HG02870 (cell line): Measurements from ENCODE around the gene SCRN2.

Experiments
- ATAC-seq: cut with Tn5 transposase; IDR thresholded peaks from one replicate; pipeline ENCODE4 v1.9.1; 2021; ENCODE audit warnings: mild to moderate bottlenecking, moderate library complexity; ENCODE audit not compliant: unreplicated experiment

The SCRN2 gene

GRCh38 chr17:47847341-47848197 is 6.5 kb upstream of the SCRN2 start:
- ATAC-seq: no peak

GRCh38 chr17:47846716-47847340 is 5.8 kb upstream of the SCRN2 start:
- ATAC-seq: no peak

- ATAC-seq: no peak
These were observed 4.6 kb upstream of the SCRN2 start for GRCh38 chr17:47845716-47846075.

GRCh38 chr17:47844814-47845715 is 4.0 kb upstream of the SCRN2 start:
- no peak for ATAC-seq

GRCh38 chr17:47844227-47844626 is 3.2 kb upstream of the SCRN2 start:
- ATAC-seq: no peak

- ATAC-seq: no peak
These were observed 2.3 kb upstream of the SCRN2 start for GRCh38 chr17:47843391-47843730.

GRCh38 chr17:47841488-47842291 is 617 bp upstream of the SCRN2 start:
- ATAC-seq: no peak

- no peak for ATAC-seq
These were observed 902 bp downstream of the SCRN2 start for GRCh38 chr17:47840001-47840741.

- no peak for ATAC-seq
These were observed 2.0 kb downstream of the SCRN2 start for GRCh38 chr17:47839071-47839470.

GRCh38 chr17:47838636-47839035 is 2.4 kb downstream of the SCRN2 start:
- no peak for ATAC-seq

GRCh38 chr17:47837401-47838039 is 3.6 kb downstream of the SCRN2 start:
- ATAC-seq: no peak

GRCh38 chr17:47836601-47837000 is 4.5 kb downstream of the SCRN2 start:
- ATAC-seq: no peak

GRCh38 chr17:47834756-47835155 is 6.3 kb downstream of the SCRN2 start:
- no peak for ATAC-seq

GRCh38 chr17:47831934-47832327 is 9.1 kb downstream of the SCRN2 start:
- ATAC-seq: no peak

- ATAC-seq: peak; percentile 79
These were observed 9.8 kb downstream of the SCRN2 start, which contains the start of the genes LRRC46 and MRPL10 for GRCh38 chr17:47831003-47831933. Gene LRRC46, plus strand, starts transcription at chr17:47831670. Its CDS starts 320 bp downstream, at chr17:47831990. Gene MRPL10, minus strand, starts transcription at chr17:47831541. Its CDS starts 30 bp downstream, at chr17:47831511.

GRCh38 chr17:47830396-47831002 is 10.6 kb downstream of the SCRN2 start:
- no peak for ATAC-seq

GRCh38 chr17:47829870-47830269 is 11.2 kb downstream of the SCRN2 start:
- no peak for ATAC-seq

GRCh38 chr17:47823519-47823918 is 17.6 kb downstream of the SCRN2 start:
- ATAC-seq: no peak
